ENCODE results near the gene UBTF.
A peak's percentile ranks its signal among the peaks of the same experiment; 100 is the strongest.

UBTF gene

DNA sequence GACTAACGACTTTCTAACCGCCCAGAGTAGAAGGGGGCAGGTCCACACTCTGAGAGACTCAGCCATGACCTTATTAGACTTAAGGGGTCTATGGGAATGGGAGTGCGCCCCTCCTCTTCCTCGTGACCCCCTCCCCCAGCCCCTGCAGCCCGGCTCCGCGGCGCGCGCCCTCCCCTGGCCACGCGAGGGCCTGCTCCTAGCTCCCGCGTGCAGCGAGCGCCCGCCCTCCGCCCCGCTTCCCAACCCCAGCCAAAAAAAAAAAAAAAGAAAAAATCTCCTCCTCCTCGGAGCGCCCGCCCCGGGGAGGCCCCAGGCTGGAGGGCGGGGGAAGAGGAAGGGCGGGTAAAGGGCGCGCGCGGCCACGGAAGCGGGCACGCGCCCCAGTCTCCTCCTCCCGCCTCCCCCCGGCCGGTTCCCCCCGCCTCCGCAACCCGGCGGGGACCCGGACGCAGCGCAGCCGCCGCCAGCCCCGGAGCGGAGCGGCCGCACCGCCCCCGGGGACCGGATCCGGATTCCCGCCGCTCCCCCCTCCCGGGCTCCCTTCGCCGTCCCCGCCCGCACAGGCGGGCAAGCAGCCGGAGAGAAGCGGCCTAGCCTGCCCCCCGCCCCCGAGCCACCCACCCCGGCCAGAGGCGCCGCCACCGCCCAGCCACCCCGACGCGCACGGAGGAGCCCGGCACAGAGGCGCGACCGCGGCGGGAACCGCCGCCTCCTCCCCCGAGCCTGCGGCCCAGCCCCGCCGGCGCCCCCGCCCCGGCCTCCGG is 949 bp downstream of the UBTF start:
- H3K4me1 ChIP-seq (ENCODE audit: control insufficient read depth, insufficient read depth, low read length), result peaks cover 32% of the 10 kb centered on the region
- peak overlapping the region; percentile 48 for H3K9ac ChIP-seq (ENCODE audit: low read length)
- H3K27me3 ChIP-seq (ENCODE audit: control insufficient read depth, insufficient read depth, low read length), result no peaks in the 10 kb centered on the region
- no peaks in the 10 kb centered on the region for H3K9me3 ChIP-seq (ENCODE audit: control insufficient read depth, low read length)
- peaks cover 15% of the 10 kb centered on the region for H3K36me3 ChIP-seq (ENCODE audit: control insufficient read depth, insufficient read depth, low read length)
- H3K4me3 ChIP-seq (ENCODE audit: low read length), result no peak overlapping the region

- H3K4me1 ChIP-seq (ENCODE audit: control insufficient read depth, insufficient read depth, low read length), result peaks cover 26% of the 10 kb centered on the region
- H3K4me3 ChIP-seq (ENCODE audit: low read length), result no peak overlapping the region
- H3K36me3 ChIP-seq (ENCODE audit: control insufficient read depth, insufficient read depth, low read length), result peaks cover 15% of the 10 kb centered on the region
- no peaks in the 10 kb centered on the region for H3K27me3 ChIP-seq (ENCODE audit: control insufficient read depth, insufficient read depth, low read length)
- peak overlapping the region; percentile 47 for H3K9ac ChIP-seq (ENCODE audit: low read length)
- H3K9me3 ChIP-seq (ENCODE audit: control insufficient read depth, low read length), result no peaks in the 10 kb centered on the region
Measured at GRCh38 chr17:44217738-44218343, 1.6 kb downstream of the UBTF start.

- no peak overlapping the region for H3K9ac ChIP-seq (ENCODE audit: low read length)
- H3K4me1 ChIP-seq (ENCODE audit: control insufficient read depth, insufficient read depth, low read length), result peaks cover 18% of the 10 kb centered on the region
- H3K27me3 ChIP-seq (ENCODE audit: control insufficient read depth, insufficient read depth, low read length), result no peaks in the 10 kb centered on the region
- H3K4me3 ChIP-seq (ENCODE audit: low read length), result no peak overlapping the region
- H3K36me3 ChIP-seq (ENCODE audit: control insufficient read depth, insufficient read depth, low read length), result peaks cover 16% of the 10 kb centered on the region
- H3K9me3 ChIP-seq (ENCODE audit: control insufficient read depth, low read length), result no peaks in the 10 kb centered on the region
Measured at GRCh38 chr17:44216694-44217093, 2.8 kb downstream of the UBTF start.

- Histone ChIP-seq H3K36me3 (ENCODE audit: control insufficient read depth, insufficient read depth, low read length) (peaks cover 21% of the 10 kb centered on the region), H3K9me3 (ENCODE audit: control insufficient read depth, low read length) (no peaks in the 10 kb centered on the region), H3K4me3 (ENCODE audit: low read length) (no peak overlapping the region), H3K9ac (ENCODE audit: low read length) (no peak overlapping the region), H3K27me3 (ENCODE audit: control insufficient read depth, insufficient read depth, low read length) (no peaks in the 10 kb centered on the region), H3K4me1 (ENCODE audit: control insufficient read depth, insufficient read depth, low read length) (peaks cover 18% of the 10 kb centered on the region)
Measured at GRCh38 chr17:44216173-44216572, 3.3 kb downstream of the UBTF start.

DNA sequence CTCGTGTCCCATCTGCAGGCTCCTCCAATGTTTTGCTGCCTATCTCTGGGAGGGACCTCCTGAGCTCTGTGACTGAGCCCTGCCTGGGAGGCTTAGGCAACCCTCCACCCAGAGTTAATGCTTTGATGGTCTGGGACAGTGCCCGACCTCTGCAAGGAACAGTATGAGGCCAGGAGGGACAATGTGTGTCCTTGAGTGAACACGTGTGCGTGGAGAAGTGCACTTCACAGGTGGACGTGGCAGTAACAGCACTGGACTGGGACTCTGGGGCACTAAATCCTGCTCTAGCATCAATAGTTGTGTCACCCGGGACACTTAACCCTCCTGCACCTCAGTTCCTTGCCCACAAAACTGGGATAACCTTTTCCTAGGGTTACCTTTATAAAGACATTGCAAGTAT is 4.6 kb downstream of the UBTF start:
- H3K4me1 ChIP-seq (ENCODE audit: control insufficient read depth, insufficient read depth, low read length), result peaks cover 29% of the 10 kb centered on the region
- H3K27me3 ChIP-seq (ENCODE audit: control insufficient read depth, insufficient read depth, low read length), result no peaks in the 10 kb centered on the region
- H3K4me3 ChIP-seq (ENCODE audit: low read length), result no peak overlapping the region
- H3K36me3 ChIP-seq (ENCODE audit: control insufficient read depth, insufficient read depth, low read length), result peaks cover 29% of the 10 kb centered on the region
- H3K9ac ChIP-seq (ENCODE audit: low read length), result no peak overlapping the region
- H3K9me3 ChIP-seq (ENCODE audit: control insufficient read depth, low read length), result no peaks in the 10 kb centered on the region

DNA sequence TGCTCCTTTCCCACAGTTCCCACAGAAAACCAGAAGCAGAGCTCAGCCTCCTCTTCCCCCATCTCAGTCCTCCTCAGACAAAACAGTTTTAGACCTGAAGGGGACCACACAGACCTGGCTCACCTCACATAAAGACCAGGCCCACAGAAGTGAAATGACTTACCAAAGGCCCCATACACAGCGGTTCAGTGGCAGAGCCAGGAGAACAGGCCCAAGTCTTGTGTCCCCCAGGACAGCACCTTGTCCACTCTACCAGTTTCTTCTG is 5.3 kb downstream of the UBTF start:
- peaks cover 36% of the 10 kb centered on the region for H3K36me3 ChIP-seq (ENCODE audit: control insufficient read depth, insufficient read depth, low read length)
- no peaks in the 10 kb centered on the region for H3K9me3 ChIP-seq (ENCODE audit: control insufficient read depth, low read length)
- peaks cover 30% of the 10 kb centered on the region for H3K4me1 ChIP-seq (ENCODE audit: control insufficient read depth, insufficient read depth, low read length)
- H3K27me3 ChIP-seq (ENCODE audit: control insufficient read depth, insufficient read depth, low read length), result no peaks in the 10 kb centered on the region
- H3K4me3 ChIP-seq (ENCODE audit: low read length), result no peak overlapping the region
- H3K9ac ChIP-seq (ENCODE audit: low read length), result no peak overlapping the region

DNA sequence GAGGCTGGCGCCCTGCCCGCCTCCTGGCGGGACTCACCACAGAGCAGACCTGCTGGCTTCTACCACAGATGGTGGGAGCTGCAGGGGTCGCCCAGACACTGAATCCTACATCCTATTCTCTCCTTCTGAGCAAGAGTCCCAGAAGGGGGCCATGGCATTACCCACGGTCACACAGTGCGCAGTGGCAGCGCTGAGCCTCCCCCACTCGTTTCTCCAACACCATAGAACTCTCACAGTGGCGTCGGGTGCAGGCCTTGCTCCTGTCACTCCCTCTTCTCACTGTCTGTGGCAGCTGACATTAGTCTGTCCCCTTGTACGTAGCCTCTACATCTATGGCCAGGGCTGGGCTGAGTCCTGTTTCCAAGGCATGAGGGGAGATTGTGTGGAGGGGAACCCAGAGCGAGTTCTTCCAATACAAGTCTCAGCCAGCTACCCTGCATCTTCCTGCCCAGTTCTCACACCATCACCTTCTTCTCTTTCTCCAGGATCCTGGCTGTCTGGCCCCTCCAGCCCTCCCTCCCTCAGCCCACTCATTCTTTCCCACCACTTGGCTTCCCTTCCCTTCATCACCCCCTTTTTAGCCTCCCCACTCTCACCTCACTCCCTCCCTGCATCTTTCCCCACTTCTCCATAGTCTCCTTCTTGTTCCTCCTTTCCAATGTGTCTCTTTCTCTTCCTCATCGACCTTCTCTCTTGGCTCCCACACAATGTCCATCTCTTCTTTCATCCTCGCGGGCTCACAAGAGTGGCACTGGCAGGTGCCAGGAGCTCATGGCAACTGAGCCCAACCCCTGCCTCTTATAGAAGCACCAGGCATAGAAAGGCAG is 5.9 kb downstream of the UBTF start:
- H3K9me3 ChIP-seq (ENCODE audit: control insufficient read depth, low read length), result no peaks in the 10 kb centered on the region
- peaks cover 30% of the 10 kb centered on the region for H3K4me1 ChIP-seq (ENCODE audit: control insufficient read depth, insufficient read depth, low read length)
- no peak overlapping the region for H3K9ac ChIP-seq (ENCODE audit: low read length)
- H3K4me3 ChIP-seq (ENCODE audit: low read length), result no peak overlapping the region
- H3K27me3 ChIP-seq (ENCODE audit: control insufficient read depth, insufficient read depth, low read length), result no peaks in the 10 kb centered on the region
- H3K36me3 ChIP-seq (ENCODE audit: control insufficient read depth, insufficient read depth, low read length), result peaks cover 40% of the 10 kb centered on the region

- no peaks in the 10 kb centered on the region for H3K9me3 ChIP-seq (ENCODE audit: control insufficient read depth, low read length)
- H3K4me3 ChIP-seq (ENCODE audit: low read length), result no peak overlapping the region
- peaks cover 25% of the 10 kb centered on the region for H3K4me1 ChIP-seq (ENCODE audit: control insufficient read depth, insufficient read depth, low read length)
- H3K36me3 ChIP-seq (ENCODE audit: control insufficient read depth, insufficient read depth, low read length), result peaks cover 44% of the 10 kb centered on the region
- H3K9ac ChIP-seq (ENCODE audit: low read length), result no peak overlapping the region
- H3K27me3 ChIP-seq (ENCODE audit: control insufficient read depth, insufficient read depth, low read length), result no peaks in the 10 kb centered on the region
Measured at GRCh38 chr17:44212507-44213402, 6.7 kb downstream of the UBTF start.

DNA sequence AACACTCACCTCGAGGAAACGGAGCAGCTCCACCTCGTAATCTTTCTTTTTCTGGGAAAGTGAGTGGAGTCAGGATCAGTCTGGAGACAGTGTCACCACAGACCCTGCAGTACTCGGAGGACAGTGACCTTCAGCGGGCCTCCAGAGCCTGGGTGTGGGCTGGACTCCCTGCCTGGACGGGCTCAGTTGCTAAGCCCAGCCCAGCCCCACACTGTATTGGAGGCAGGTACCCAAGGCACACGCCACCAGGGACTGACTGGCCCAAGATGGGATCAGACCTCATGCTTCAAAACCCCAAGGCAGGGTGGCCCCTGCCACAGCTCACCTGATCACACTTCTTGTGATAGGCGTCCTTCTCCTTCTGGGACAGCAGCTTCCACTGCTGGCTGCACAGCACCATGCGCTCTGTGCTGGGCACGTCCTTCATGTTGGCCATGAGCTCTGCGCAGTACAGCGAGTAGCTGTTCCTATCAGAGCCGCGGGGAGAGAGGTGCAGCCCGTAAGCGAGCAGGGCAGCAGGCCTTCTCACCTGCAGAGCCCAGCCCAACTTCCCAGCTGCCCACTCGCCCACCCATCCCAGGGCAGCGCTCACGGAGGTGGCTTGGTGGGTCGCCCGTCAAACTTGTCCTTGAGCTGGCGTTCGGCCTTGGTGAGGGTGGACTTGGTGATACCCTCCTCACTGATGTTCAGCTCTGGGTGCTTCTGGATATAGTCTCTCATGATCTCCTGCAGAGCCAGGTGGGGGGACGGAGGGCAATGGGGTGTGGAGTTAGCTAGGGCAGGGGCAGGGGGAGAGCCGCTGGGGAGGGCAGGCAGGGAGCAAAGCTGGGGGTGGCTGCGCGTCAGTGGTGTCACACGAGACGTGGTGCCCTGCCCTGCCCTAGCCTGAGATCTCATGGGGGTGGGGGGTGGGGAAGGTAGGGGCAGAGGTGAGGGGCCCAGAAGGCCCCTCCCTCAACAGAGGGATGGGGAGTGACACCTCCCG is 7.9 kb downstream of the UBTF start:
- peaks cover 14% of the 10 kb centered on the region for H3K4me1 ChIP-seq (ENCODE audit: control insufficient read depth, insufficient read depth, low read length)
- H3K27me3 ChIP-seq (ENCODE audit: control insufficient read depth, insufficient read depth, low read length), result no peaks in the 10 kb centered on the region
- peaks cover 51% of the 10 kb centered on the region for H3K36me3 ChIP-seq (ENCODE audit: control insufficient read depth, insufficient read depth, low read length)
- H3K9ac ChIP-seq (ENCODE audit: low read length), result no peak overlapping the region
- no peak overlapping the region for H3K4me3 ChIP-seq (ENCODE audit: low read length)
- no peaks in the 10 kb centered on the region for H3K9me3 ChIP-seq (ENCODE audit: control insufficient read depth, low read length)

GRCh38 chr17:44210342-44211192 is 8.9 kb downstream of the UBTF start:
- Histone ChIP-seq H3K27me3 (ENCODE audit: control insufficient read depth, insufficient read depth, low read length) (no peaks in the 10 kb centered on the region), H3K9ac (ENCODE audit: low read length) (peak overlapping the region; percentile 40), H3K9me3 (ENCODE audit: control insufficient read depth, low read length) (no peaks in the 10 kb centered on the region), H3K4me1 (ENCODE audit: control insufficient read depth, insufficient read depth, low read length) (peaks cover 13% of the 10 kb centered on the region), H3K4me3 (ENCODE audit: low read length) (no peak overlapping the region), H3K36me3 (ENCODE audit: control insufficient read depth, insufficient read depth, low read length) (peaks cover 45% of the 10 kb centered on the region)
